HUES64 (cell line): ENCODE data around the gene CYP26A1.

Experiments
- H3K27ac ChIP-seq: 2 replicates; pipeline ENCODE4 v1.7.0; 2013; ENCODE audit warnings: low read depth, low read length, inconsistent platforms
- H3K27me3 ChIP-seq: 2 replicates; pipeline ENCODE4 v1.6.1; 2013; ENCODE audit warnings: mild to moderate bottlenecking, low read length; ENCODE audit not compliant: insufficient read depth
- H3K36me3 ChIP-seq: 2 replicates; pipeline ENCODE4 v1.6.1; 2013; ENCODE audit warnings: mild to moderate bottlenecking, low read length; ENCODE audit not compliant: insufficient read depth
- H3K4me1 ChIP-seq: 2 replicates; pipeline ENCODE4 v1.6.1; 2013; ENCODE audit warnings: mild to moderate bottlenecking, low read length, moderate library complexity; ENCODE audit not compliant: insufficient read depth
- H3K4me3 ChIP-seq: 2 replicates; pipeline ENCODE4 v1.5.1; 2013; ENCODE audit warnings: mild to moderate bottlenecking, low read length, moderate library complexity
- H3K9ac ChIP-seq: 2 replicates; pipeline ENCODE4 v1.6.1; 2013; ENCODE audit warnings: mild to moderate bottlenecking, low read depth, low read length
- H3K9me3 ChIP-seq: 2 replicates; pipeline ENCODE4 v1.6.1; 2013; ENCODE audit warnings: low read depth, low read length; ENCODE audit not compliant: insufficient read depth
- WGBS: fragments of 150-250, 120-280 bp; methylation state at CpG from one replicate; pipeline ENCODE4 v1.1.7; 2013; ENCODE audit warnings: missing lambda C conversion rate; 5-methylcytosine and 5-hydroxymethylcytosine counted together

The CYP26A1 gene

GRCh38 chr10:93083743-93084539, 10.2 kb downstream of the CYP26A1 start:
- H3K36me3 ChIP-seq = no peaks in the 10 kb centered on the region
- no peak overlapping the region for H3K27ac ChIP-seq
- H3K9me3 ChIP-seq = no peaks in the 10 kb centered on the region
- H3K4me1 ChIP-seq = peaks cover 18% of the 10 kb centered on the region
- no peak overlapping the region for H3K4me3 ChIP-seq
- H3K9ac ChIP-seq = no peak overlapping the region
- no peaks in the 10 kb centered on the region for H3K27me3 ChIP-seq
- WGBS = 84% methylated on average over 7 of the region's 7 CpGs

- H3K9ac ChIP-seq = no peak overlapping the region
- no peaks in the 10 kb centered on the region for H3K9me3 ChIP-seq
- WGBS = 88% methylated on average over 2 of the region's 4 CpGs
- peaks cover 15% of the 10 kb centered on the region for H3K4me1 ChIP-seq
- no peak overlapping the region for H3K27ac ChIP-seq
- H3K4me3 ChIP-seq = no peak overlapping the region
- no peaks in the 10 kb centered on the region for H3K27me3 ChIP-seq
- no peaks in the 10 kb centered on the region for H3K36me3 ChIP-seq
Observed at GRCh38 chr10:93085272-93085859, 11.7 kb downstream of the CYP26A1 start.

GRCh38 chr10:93086289-93086688, 12.6 kb downstream of the CYP26A1 start:
- WGBS = 96% methylated on average over 5 of the region's 6 CpGs
- H3K36me3 ChIP-seq = no peaks in the 10 kb centered on the region
- H3K9me3 ChIP-seq = no peaks in the 10 kb centered on the region
- peaks cover 15% of the 10 kb centered on the region for H3K4me1 ChIP-seq
- no peak overlapping the region for H3K9ac ChIP-seq
- H3K4me3 ChIP-seq = no peak overlapping the region
- no peaks in the 10 kb centered on the region for H3K27me3 ChIP-seq
- no peak overlapping the region for H3K27ac ChIP-seq

- Histone ChIP-seq H3K27ac (no peak overlapping the region; the same call in 1 of the 2 replicates), H3K9ac (no peak overlapping the region), H3K9me3 (no peaks in the 10 kb centered on the region), H3K4me1 (peaks cover 15% of the 10 kb centered on the region), H3K27me3 (no peaks in the 10 kb centered on the region), H3K36me3 (no peaks in the 10 kb centered on the region), H3K4me3 (no peak overlapping the region)
- 66% methylated on average over 2 of the region's 3 CpGs for WGBS
Observed at GRCh38 chr10:93087846-93088245, 14.2 kb downstream of the CYP26A1 start.

GRCh38 chr10:93088466-93088865, 14.8 kb downstream of the CYP26A1 start:
- H3K4me3 ChIP-seq = no peak overlapping the region
- peaks cover 15% of the 10 kb centered on the region for H3K4me1 ChIP-seq
- H3K27me3 ChIP-seq = no peaks in the 10 kb centered on the region
- H3K27ac ChIP-seq = no peak overlapping the region; the same call in 1 of the 2 replicates
- H3K36me3 ChIP-seq = no peaks in the 10 kb centered on the region
- WGBS = 76% methylated on average over 4 of the region's 4 CpGs
- no peak overlapping the region for H3K9ac ChIP-seq
- no peaks in the 10 kb centered on the region for H3K9me3 ChIP-seq

- Histone ChIP-seq H3K36me3 (no peaks in the 10 kb centered on the region), H3K9me3 (no peaks in the 10 kb centered on the region), H3K4me3 (no peak overlapping the region), H3K27me3 (no peaks in the 10 kb centered on the region), H3K4me1 (peaks cover 15% of the 10 kb centered on the region), H3K27ac (no peak overlapping the region), H3K9ac (no peak overlapping the region)
- 91% methylated on average over 2 of the region's 2 CpGs for WGBS
Observed at GRCh38 chr10:93090619-93091018, 16.9 kb downstream of the CYP26A1 start.

GRCh38 chr10:93091960-93092359, 18.3 kb downstream of the CYP26A1 start:
- Histone ChIP-seq H3K9me3 (no peaks in the 10 kb centered on the region), H3K27ac (no peak overlapping the region), H3K4me3 (no peak overlapping the region), H3K4me1 (peaks cover 15% of the 10 kb centered on the region), H3K27me3 (no peaks in the 10 kb centered on the region), H3K36me3 (no peaks in the 10 kb centered on the region), H3K9ac (no peak overlapping the region)
- WGBS = 96% methylated on average over 3 of the region's 3 CpGs

- 43% methylated on average over 1 of the region's 1 CpG for WGBS
- H3K4me1 ChIP-seq = no peaks in the 10 kb centered on the region
- no peak overlapping the region for H3K27ac ChIP-seq
- H3K9me3 ChIP-seq = no peaks in the 10 kb centered on the region
- no peaks in the 10 kb centered on the region for H3K36me3 ChIP-seq
- H3K9ac ChIP-seq = no peak overlapping the region
- no peaks in the 10 kb centered on the region for H3K27me3 ChIP-seq
- H3K4me3 ChIP-seq = no peak overlapping the region
Observed at GRCh38 chr10:93095225-93095624, 21.5 kb downstream of the CYP26A1 start.

GRCh38 chr10:93096901-93097300, 23.2 kb downstream of the CYP26A1 start:
- WGBS = 81% methylated on average over 5 of the region's 5 CpGs

GRCh38 chr10:93097386-93097785, 23.7 kb downstream of the CYP26A1 start:
- H3K9ac ChIP-seq = no peak overlapping the region

More at GRCh38 chr10:93096901-93097300, 23.2 kb downstream of the CYP26A1 start:
- Histone ChIP-seq H3K4me3 (no peak overlapping the region), H3K9ac (no peak overlapping the region), H3K36me3 (no peaks in the 10 kb centered on the region), H3K4me1 (no peaks in the 10 kb centered on the region), H3K27ac (no peak overlapping the region), H3K27me3 (no peaks in the 10 kb centered on the region), H3K9me3 (no peaks in the 10 kb centered on the region)

GRCh38 chr10:93098816-93099215, 25.1 kb downstream of the CYP26A1 start:
- no peaks in the 10 kb centered on the region for H3K36me3 ChIP-seq
- no peak overlapping the region for H3K9ac ChIP-seq
- H3K27ac ChIP-seq = no peak overlapping the region
- H3K4me3 ChIP-seq = no peak overlapping the region
- H3K4me1 ChIP-seq = no peaks in the 10 kb centered on the region
- H3K9me3 ChIP-seq = no peaks in the 10 kb centered on the region
- H3K27me3 ChIP-seq = no peaks in the 10 kb centered on the region
- WGBS = 93% methylated on average over 3 of the region's 3 CpGs

More at GRCh38 chr10:93097386-93097785, 23.7 kb downstream of the CYP26A1 start:
- Histone ChIP-seq H3K36me3 (no peaks in the 10 kb centered on the region), H3K4me1 (no peaks in the 10 kb centered on the region), H3K27me3 (no peaks in the 10 kb centered on the region), H3K27ac (no peak overlapping the region), H3K4me3 (no peak overlapping the region), H3K9me3 (no peaks in the 10 kb centered on the region)
- 68% methylated on average over 9 of the region's 9 CpGs for WGBS
